HepG2 (cell line): ENCODE data around the gene CHRNG. TPM values are rescaled to one million over a fixed set of nuclear protein-coding genes. Genes with fewer than 3 reads are reported as not detected.

ENCODE experiments used
- ATF4 ChIP-seq, 2 experiments: fragments of 450-650 bp in 1 of 2; sonication (generic) in 1 of 2; formaldehyde crosslinking; IDR thresholded peaks; 2 replicates each; pipeline versions ENCODE4 v1.5.0 to v1.8.0; 2020 to 2022; ENCODE audit warnings: mild to moderate bottlenecking in 1 of 2, missing genetic modification reagents in 1 of 2
- KLF11 ChIP-seq: IDR thresholded peaks from 2 replicates; pipeline ENCODE4 v1.6.1; 2016; ENCODE audit warnings: missing compliant biosample characterization
- MAX ChIP-seq: IDR thresholded peaks from 2 replicates; pipeline ENCODE4 v1.6.1; 2012; ENCODE audit warnings: inconsistent platforms
- NR2F6 ChIP-seq, 2 experiments: IDR thresholded peaks; 2 replicates each; pipeline ENCODE4 v1.6.1; 2016; ENCODE audit warnings: antibody characterized with exemption in 1 of 2, mild to moderate bottlenecking in 1 of 2
- POLR2A ChIP-seq, 2 experiments: IDR thresholded peaks; 2 replicates each; pipeline ENCODE4 v1.6.1; 2011; ENCODE audit warnings: low read depth in 2 of 2, low read length in 2 of 2, mild to moderate bottlenecking in 1 of 2, moderate library complexity in 1 of 2; ENCODE audit not compliant: insufficient read depth in 1 of 2
- TGIF2 ChIP-seq: IDR thresholded peaks from 2 replicates; pipeline ENCODE4 v1.6.1; 2016; ENCODE audit warnings: control low read depth, missing compliant biosample characterization
- THAP11 ChIP-seq: IDR thresholded peaks from 2 replicates; pipeline ENCODE4 v1.6.1; 2016; ENCODE audit warnings: missing biosample characterization, missing genetic modification reagents
- ZBTB20 ChIP-seq: sonication (generic); formaldehyde crosslinking; IDR thresholded peaks from 2 replicates; pipeline ENCODE4 v1.8.1; 2023; ENCODE audit warnings: missing genetic modification reagents, low read depth, mild to moderate bottlenecking, borderline replicate concordance
- ZNF274 ChIP-seq: sonication (generic); formaldehyde crosslinking; IDR thresholded peaks from 2 replicates; pipeline ENCODE4 v1.5.1; 2020; ENCODE audit warnings: mild to moderate bottlenecking, missing genetic modification reagents
- ZNF468 ChIP-seq: sonication (generic); formaldehyde crosslinking; IDR thresholded peaks from 2 replicates; pipeline ENCODE4 v1.8.0; 2022; ENCODE audit warnings: mild to moderate bottlenecking, moderate library complexity, missing genetic modification reagents
- ZNF709 ChIP-seq: sonication (generic); formaldehyde crosslinking; IDR thresholded peaks from 2 replicates; pipeline ENCODE4 v1.5.0; 2020; ENCODE audit warnings: mild to moderate bottlenecking, missing genetic modification reagents
- polyA plus RNA-seq, 8 experiments: library from polyadenylated mRNA; depleted of rRNA in 3 of 8; stranded (reverse) in 7 of 8; unstranded in 1 of 8; fragments of >200 nt; fragmentation: Illumina TruSeq in 4 of 8; extraction: Trizol in 4 of 8; gene quantifications; 2 replicates each; pipeline versions ENCODE4 v1.2.1 to v1.2.3, GENCODE V29; 2011 to 2016; ENCODE audit warnings: low read depth in 4 of 8, missing spikeins in 1 of 8, mixed read lengths in 1 of 8; ENCODE audit not compliant: insufficient read depth in 1 of 8
- total RNA-seq, 5 experiments: library from RNA; depleted of rRNA; stranded (reverse); fragments of >200 nt; fragmentation: Illumina TruSeq; extraction: Trizol; gene quantifications; 2 replicates each; pipeline ENCODE4 v1.2.3, GENCODE V29; 2016; ENCODE audit warnings: low read depth in 1 of 5
- TF ChIP-seq, protein P1 (sequence below): sonication (generic); formaldehyde crosslinking; IDR thresholded peaks from one replicate; pipeline ENCODE4 v1.5.1; 2020; ENCODE audit warnings: mild to moderate bottlenecking, missing genetic modification reagents; ENCODE audit errors: not compliant biosample characterization
- TF ChIP-seq, protein P2 (sequence below): sonication (generic); formaldehyde crosslinking; IDR thresholded peaks from 2 replicates; pipeline ENCODE4 v1.5.1; 2020; ENCODE audit warnings: mild to moderate bottlenecking, missing genetic modification reagents, moderate library complexity
- TF ChIP-seq, protein P3 (sequence below): sonication (generic); formaldehyde crosslinking; IDR thresholded peaks from 2 replicates; pipeline ENCODE4 v1.8.0; 2022; ENCODE audit warnings: mild to moderate bottlenecking, missing genetic modification reagents

The CHRNG gene
- total and polyA plus RNA-seq, 2 of the 13 experiments (the other 11 are each of a cell fraction or from before 2014, with no cell fraction given) = not detected

DNA sequence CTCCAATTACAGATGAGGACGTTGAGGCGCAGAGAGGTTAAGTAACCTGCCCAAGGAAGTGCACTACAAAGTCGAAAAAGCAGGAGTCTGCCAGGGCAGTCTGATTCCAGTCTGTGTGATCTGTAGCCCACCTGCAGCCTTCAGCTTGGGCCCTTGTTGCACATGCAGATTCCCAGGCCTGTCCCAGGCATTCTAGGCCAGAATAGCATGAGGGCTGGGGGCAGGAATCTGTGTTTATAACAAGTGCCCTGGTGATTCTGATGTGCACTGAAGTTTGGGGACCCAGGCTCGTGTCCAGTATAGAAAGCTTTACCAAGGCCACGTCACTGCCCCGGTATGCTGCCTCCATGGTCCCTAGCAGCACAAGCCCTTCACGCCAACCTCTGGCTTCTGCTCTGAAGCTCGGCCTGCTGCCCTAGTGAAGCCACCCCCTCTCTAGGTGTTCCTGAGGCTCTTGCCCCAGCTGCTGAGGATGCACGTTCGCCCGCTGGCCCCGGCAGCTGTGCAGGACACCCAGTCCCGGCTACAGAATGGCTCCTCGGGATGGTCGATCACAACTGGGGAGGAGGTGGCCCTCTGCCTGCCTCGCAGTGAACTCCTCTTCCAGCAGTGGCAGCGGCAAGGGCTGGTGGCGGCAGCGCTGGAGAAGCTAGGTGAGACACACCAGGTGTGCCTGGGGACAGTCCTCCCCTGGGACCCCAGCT, 4.6 kb downstream of the CHRNG start (continued):
- TF ChIP-seq, protein P1, sequence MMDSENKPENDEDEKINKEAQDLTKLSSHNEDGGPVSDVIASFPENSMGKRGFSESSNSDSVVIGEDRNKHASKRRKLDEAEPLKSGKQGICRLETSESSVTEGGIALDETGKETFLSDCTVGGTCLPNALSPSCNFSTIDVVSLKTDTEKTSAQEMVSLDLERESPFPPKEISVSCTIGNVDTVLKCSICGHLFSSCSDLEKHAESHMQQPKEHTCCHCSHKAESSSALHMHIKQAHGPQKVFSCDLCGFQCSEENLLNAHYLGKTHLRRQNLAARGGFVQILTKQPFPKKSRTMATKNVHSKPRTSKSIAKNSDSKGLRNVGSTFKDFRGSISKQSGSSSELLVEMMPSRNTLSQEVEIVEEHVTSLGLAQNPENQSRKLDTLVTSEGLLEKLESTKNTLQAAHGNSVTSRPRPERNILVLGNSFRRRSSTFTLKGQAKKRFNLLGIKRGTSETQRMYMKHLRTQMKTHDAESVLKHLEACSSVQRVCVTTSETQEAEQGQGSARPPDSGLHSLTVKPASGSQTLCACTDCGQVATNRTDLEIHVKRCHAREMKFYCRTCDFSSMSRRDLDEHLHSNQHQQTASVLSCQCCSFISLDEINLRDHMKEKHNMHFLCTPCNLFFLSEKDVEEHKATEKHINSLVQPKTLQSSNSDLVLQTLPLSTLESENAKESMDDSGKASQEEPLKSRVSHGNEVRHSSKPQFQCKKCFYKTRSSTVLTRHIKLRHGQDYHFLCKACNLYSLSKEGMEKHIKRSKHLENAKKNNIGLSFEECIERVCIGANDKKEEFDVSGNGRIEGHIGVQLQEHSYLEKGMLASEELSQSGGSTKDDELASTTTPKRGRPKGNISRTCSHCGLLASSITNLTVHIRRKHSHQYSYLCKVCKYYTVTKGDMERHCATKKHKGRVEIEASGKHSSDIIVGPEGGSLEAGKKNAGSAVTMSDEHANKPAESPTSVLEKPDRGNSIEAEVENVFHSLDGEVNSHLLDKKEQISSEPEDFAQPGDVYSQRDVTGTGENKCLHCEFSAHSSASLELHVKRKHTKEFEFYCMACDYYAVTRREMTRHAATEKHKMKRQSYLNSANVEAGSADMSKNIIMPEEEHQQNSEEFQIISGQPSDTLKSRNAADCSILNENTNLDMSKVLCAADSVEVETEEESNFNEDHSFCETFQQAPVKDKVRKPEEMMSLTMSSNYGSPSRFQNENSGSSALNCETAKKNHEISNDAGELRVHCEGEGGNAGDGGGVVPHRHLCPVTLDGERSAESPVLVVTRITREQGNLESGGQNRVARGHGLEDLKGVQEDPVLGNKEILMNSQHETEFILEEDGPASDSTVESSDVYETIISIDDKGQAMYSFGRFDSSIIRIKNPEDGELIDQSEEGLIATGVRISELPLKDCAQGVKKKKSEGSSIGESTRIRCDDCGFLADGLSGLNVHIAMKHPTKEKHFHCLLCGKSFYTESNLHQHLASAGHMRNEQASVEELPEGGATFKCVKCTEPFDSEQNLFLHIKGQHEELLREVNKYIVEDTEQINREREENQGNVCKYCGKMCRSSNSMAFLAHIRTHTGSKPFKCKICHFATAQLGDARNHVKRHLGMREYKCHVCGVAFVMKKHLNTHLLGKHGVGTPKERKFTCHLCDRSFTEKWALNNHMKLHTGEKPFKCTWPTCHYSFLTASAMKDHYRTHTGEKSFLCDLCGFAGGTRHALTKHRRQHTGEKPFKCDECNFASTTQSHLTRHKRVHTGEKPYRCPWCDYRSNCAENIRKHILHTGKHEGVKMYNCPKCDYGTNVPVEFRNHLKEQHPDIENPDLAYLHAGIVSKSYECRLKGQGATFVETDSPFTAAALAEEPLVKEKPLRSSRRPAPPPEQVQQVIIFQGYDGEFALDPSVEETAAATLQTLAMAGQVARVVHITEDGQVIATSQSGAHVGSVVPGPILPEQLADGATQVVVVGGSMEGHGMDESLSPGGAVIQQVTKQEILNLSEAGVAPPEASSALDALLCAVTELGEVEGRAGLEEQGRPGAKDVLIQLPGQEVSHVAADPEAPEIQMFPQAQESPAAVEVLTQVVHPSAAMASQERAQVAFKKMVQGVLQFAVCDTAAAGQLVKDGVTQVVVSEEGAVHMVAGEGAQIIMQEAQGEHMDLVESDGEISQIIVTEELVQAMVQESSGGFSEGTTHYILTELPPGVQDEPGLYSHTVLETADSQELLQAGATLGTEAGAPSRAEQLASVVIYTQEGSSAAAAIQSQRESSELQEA (CRISPR knock-in tag) = no peak
- TF ChIP-seq THAP11 (CRISPR knock-in tag) = no peak
- TF ChIP-seq KLF11 (CRISPR knock-in tag) = no peak
- no peak for TF ChIP-seq ZBTB20 (CRISPR knock-in tag)
- no peak for TF ChIP-seq ZNF709
- TF ChIP-seq ATF4 (CRISPR knock-in tag; IDR thresholded peaks at IDR 0.05) = no peak
- no peak for TF ChIP-seq MAX
- TF ChIP-seq, protein P2, sequence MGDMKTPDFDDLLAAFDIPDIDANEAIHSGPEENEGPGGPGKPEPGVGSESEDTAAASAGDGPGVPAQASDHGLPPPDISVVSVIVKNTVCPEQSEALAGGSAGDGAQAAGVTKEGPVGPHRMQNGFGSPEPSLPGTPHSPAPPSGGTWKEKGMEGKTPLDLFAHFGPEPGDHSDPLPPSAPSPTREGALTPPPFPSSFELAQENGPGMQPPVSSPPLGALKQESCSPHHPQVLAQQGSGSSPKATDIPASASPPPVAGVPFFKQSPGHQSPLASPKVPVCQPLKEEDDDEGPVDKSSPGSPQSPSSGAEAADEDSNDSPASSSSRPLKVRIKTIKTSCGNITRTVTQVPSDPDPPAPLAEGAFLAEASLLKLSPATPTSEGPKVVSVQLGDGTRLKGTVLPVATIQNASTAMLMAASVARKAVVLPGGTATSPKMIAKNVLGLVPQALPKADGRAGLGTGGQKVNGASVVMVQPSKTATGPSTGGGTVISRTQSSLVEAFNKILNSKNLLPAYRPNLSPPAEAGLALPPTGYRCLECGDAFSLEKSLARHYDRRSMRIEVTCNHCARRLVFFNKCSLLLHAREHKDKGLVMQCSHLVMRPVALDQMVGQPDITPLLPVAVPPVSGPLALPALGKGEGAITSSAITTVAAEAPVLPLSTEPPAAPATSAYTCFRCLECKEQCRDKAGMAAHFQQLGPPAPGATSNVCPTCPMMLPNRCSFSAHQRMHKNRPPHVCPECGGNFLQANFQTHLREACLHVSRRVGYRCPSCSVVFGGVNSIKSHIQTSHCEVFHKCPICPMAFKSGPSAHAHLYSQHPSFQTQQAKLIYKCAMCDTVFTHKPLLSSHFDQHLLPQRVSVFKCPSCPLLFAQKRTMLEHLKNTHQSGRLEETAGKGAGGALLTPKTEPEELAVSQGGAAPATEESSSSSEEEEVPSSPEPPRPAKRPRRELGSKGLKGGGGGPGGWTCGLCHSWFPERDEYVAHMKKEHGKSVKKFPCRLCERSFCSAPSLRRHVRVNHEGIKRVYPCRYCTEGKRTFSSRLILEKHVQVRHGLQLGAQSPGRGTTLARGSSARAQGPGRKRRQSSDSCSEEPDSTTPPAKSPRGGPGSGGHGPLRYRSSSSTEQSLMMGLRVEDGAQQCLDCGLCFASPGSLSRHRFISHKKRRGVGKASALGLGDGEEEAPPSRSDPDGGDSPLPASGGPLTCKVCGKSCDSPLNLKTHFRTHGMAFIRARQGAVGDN (CRISPR knock-in tag) = peak; percentile 37
- TF ChIP-seq ZNF274 = peak; percentile 60; the same call in 1 of the 2 replicates
- TF ChIP-seq, protein P3, sequence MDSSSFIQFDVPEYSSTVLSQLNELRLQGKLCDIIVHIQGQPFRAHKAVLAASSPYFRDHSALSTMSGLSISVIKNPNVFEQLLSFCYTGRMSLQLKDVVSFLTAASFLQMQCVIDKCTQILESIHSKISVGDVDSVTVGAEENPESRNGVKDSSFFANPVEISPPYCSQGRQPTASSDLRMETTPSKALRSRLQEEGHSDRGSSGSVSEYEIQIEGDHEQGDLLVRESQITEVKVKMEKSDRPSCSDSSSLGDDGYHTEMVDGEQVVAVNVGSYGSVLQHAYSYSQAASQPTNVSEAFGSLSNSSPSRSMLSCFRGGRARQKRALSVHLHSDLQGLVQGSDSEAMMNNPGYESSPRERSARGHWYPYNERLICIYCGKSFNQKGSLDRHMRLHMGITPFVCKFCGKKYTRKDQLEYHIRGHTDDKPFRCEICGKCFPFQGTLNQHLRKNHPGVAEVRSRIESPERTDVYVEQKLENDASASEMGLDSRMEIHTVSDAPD (CRISPR knock-in tag) = no peak
- no peak for TF ChIP-seq NR2F6 (IDR thresholded peaks at IDR 0.05)
- TF ChIP-seq NR2F6 (CRISPR knock-in tag; IDR thresholded peaks at IDR 0.05) = no peak
- 0 out of 4 replicates have a peak, but pooled peaks of 1 of the 2 experiments have one; percentile 4 for TF ChIP-seq POLR2A (IDR thresholded peaks at IDR 0.05; ENCODE audit: insufficient read depth in 1 of 2, low read depth in 2 of 2, low read length in 2 of 2)
- TF ChIP-seq TGIF2 = no peak
- TF ChIP-seq ZNF468 (CRISPR knock-in tag) = no peak
